Measurements from ENCODE around the gene KLHL29. TPM values are rescaled to one million over a fixed set of nuclear protein-coding genes. Genes with fewer than 3 reads are reported as not detected.
A peak's percentile ranks its signal among the peaks of the same experiment; 100 is the strongest.

Gene KLHL29
- total RNA-seq, 1 donor from 2014 or later = 17.5 TPM

DNA sequence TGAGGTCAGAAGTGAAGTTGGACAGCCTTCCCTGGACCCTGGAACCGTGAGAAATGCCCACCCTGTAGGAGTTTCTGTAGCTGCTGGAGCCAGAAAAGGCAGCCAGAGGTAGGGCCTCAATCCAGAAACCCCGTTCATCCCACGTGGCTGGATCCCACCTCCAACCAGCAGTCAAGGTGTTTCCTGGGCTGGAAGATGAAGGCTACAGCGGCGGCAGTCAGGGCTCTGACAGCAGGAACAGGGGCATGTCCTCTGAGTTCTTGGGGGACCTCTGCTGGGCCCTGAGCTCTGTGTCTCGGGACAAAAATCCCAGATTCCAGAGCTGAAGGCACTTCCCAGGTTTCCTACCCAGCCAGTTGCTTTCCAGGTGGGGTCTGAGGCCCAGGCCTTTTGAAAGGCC is 218.2 kb downstream of the KLHL29 start:
- no peaks in the 10 kb centered on the region for H3K36me3 Mint-ChIP-seq (ENCODE audit: low read depth, unreplicated experiment)
- TF ChIP-seq, protein P1, sequence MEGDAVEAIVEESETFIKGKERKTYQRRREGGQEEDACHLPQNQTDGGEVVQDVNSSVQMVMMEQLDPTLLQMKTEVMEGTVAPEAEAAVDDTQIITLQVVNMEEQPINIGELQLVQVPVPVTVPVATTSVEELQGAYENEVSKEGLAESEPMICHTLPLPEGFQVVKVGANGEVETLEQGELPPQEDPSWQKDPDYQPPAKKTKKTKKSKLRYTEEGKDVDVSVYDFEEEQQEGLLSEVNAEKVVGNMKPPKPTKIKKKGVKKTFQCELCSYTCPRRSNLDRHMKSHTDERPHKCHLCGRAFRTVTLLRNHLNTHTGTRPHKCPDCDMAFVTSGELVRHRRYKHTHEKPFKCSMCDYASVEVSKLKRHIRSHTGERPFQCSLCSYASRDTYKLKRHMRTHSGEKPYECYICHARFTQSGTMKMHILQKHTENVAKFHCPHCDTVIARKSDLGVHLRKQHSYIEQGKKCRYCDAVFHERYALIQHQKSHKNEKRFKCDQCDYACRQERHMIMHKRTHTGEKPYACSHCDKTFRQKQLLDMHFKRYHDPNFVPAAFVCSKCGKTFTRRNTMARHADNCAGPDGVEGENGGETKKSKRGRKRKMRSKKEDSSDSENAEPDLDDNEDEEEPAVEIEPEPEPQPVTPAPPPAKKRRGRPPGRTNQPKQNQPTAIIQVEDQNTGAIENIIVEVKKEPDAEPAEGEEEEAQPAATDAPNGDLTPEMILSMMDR (IDR thresholded peaks at IDR 0.05; ENCODE audit: unreplicated experiment) = no peak
- no peak overlapping the region for H3K4me3 Mint-ChIP-seq (ENCODE audit: unreplicated experiment)
- no peak overlapping the region for H3K27ac Mint-ChIP-seq (ENCODE audit: unreplicated experiment)
- H3K9me3 Mint-ChIP-seq (ENCODE audit: unreplicated experiment) = no peaks in the 10 kb centered on the region
- no peak for DNase-seq (ENCODE audit: low spot score)
- H3K4me1 Mint-ChIP-seq (ENCODE audit: unreplicated experiment) = peaks cover 4% of the 10 kb centered on the region
- H3K27me3 Mint-ChIP-seq (ENCODE audit: unreplicated experiment) = peaks cover 7% of the 10 kb centered on the region

DNA sequence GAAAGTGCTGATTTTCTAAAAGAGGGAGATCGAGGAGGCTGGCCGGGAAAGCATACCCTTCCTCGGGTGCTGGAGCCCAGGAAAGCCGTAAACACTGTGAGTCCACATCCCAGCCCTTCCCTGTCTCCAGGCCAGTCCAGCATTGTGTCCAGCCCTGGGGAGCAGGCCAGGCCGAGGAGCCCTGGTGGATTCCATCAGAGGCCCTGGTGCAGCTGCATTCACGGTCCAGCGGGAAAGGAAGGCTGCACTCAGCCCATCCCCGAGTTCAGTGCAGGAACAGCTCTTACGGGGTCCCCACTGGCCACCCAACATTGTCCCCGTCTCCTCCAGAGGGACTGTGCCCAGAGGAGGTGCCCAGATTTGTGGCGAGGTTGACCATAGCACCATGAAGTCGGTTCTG is 218.6 kb downstream of the KLHL29 start:
- Mint-ChIP-seq H3K36me3 (ENCODE audit: low read depth, unreplicated experiment) (no peaks in the 10 kb centered on the region), H3K4me3 (ENCODE audit: unreplicated experiment) (no peak overlapping the region), H3K27me3 (ENCODE audit: unreplicated experiment) (peaks cover 7% of the 10 kb centered on the region), H3K4me1 (ENCODE audit: unreplicated experiment) (peaks cover 7% of the 10 kb centered on the region), H3K27ac (ENCODE audit: unreplicated experiment) (no peak overlapping the region), H3K9me3 (ENCODE audit: unreplicated experiment) (no peaks in the 10 kb centered on the region)
- no peak for DNase-seq (ENCODE audit: low spot score)
- TF ChIP-seq, protein P1 (IDR thresholded peaks at IDR 0.05; ENCODE audit: unreplicated experiment) = no peak

DNA sequence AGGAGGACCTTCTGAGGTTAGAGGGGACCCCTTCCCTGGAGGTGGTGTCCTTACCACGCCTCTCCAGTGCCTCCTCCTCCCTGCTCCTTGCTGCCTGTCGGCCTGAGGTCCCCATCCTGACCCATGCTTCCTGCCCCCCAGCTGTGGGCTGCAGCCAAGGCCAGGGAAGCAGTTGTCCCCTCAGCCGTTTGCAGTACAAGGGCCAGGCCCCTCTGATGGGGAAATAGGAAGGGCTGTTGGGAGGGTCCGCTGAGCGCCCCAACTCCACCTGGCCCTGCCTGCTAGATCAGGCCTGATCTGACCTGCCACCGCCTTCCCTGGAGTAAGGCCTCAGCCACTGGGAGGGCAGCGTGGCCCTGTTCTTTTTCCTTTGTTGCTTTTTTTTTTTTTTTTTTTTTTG is 219.8 kb downstream of the KLHL29 start:
- Mint-ChIP-seq H3K4me1 (ENCODE audit: unreplicated experiment) (peaks cover 7% of the 10 kb centered on the region), H3K36me3 (ENCODE audit: low read depth, unreplicated experiment) (peaks cover 3% of the 10 kb centered on the region), H3K9me3 (ENCODE audit: unreplicated experiment) (no peaks in the 10 kb centered on the region), H3K27me3 (ENCODE audit: unreplicated experiment) (peaks cover 11% of the 10 kb centered on the region), H3K4me3 (ENCODE audit: unreplicated experiment) (no peak overlapping the region), H3K27ac (ENCODE audit: unreplicated experiment) (no peak overlapping the region)
- DNase-seq (ENCODE audit: low spot score) = no peak
- TF ChIP-seq, protein P1 (IDR thresholded peaks at IDR 0.05; ENCODE audit: unreplicated experiment) = no peak

DNA sequence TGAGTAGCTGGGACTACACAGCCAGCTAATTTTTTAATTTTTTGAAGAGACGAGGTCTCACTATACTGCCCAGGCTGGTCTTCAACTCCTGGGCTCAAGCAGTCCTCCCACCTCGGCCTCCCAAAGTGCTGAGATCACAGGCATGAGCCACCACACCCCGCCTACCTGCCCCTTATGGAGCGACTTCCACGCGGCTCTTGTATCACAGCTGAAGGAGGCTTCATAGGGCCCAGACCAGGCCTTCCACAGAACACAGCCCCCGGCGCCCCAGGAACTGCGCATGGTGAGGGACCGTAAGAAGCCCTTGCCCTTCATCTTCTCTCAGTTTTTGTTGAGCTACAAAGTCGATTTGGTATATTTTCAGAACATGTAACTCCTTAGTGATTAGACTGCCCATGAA is 220.3 kb downstream of the KLHL29 start:
- TF ChIP-seq, protein P1 (IDR thresholded peaks at IDR 0.05; ENCODE audit: unreplicated experiment) = no peak
- DNase-seq (ENCODE audit: low spot score) = no peak
- H3K27ac Mint-ChIP-seq (ENCODE audit: unreplicated experiment) = no peak overlapping the region
- no peak overlapping the region for H3K4me3 Mint-ChIP-seq (ENCODE audit: unreplicated experiment)
- no peaks in the 10 kb centered on the region for H3K9me3 Mint-ChIP-seq (ENCODE audit: unreplicated experiment)
- peaks cover 6% of the 10 kb centered on the region for H3K4me1 Mint-ChIP-seq (ENCODE audit: unreplicated experiment)
- H3K36me3 Mint-ChIP-seq (ENCODE audit: low read depth, unreplicated experiment) = peaks cover 3% of the 10 kb centered on the region
- peaks cover 11% of the 10 kb centered on the region for H3K27me3 Mint-ChIP-seq (ENCODE audit: unreplicated experiment)

DNA sequence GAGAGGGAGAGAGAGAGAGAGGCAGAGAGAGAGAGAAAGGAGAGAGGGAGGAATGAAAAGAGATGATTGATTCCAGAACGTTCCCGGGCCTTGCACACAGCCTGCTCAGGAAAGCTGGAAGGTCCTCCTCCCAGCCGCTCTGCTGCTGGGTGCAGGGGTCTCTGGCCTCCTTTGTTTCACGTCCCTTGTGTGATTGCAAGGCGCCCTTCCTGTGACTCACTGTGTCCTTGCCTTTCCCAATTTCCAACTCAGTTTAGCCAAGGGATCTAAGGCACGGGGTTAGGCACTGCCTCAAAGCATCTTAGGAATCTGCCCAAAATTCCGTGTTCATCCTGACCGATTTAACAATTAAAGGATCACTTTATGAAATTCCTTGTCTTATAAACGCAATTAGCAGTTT is 221.2 kb downstream of the KLHL29 start:
- peaks cover 6% of the 10 kb centered on the region for H3K4me1 Mint-ChIP-seq (ENCODE audit: unreplicated experiment)
- no peaks in the 10 kb centered on the region for H3K9me3 Mint-ChIP-seq (ENCODE audit: unreplicated experiment)
- peaks cover 11% of the 10 kb centered on the region for H3K27me3 Mint-ChIP-seq (ENCODE audit: unreplicated experiment)
- H3K36me3 Mint-ChIP-seq (ENCODE audit: low read depth, unreplicated experiment) = peaks cover 7% of the 10 kb centered on the region
- H3K4me3 Mint-ChIP-seq (ENCODE audit: unreplicated experiment) = no peak overlapping the region
- DNase-seq (ENCODE audit: low spot score) = no peak
- peak overlapping the region; percentile 75 for H3K27ac Mint-ChIP-seq (ENCODE audit: unreplicated experiment)
- TF ChIP-seq, protein P1 (IDR thresholded peaks at IDR 0.05; ENCODE audit: unreplicated experiment) = no peak

All from endothelial cell (in vitro differentiated cells).